ENCODE measurements around the gene ATRIP. TPM values are rescaled to one million over a fixed set of nuclear protein-coding genes. Genes with fewer than 3 reads are reported as not detected.
A peak's percentile ranks its signal among the peaks of the same experiment; 100 is the strongest.

Gene ATRIP
- polyA plus RNA-seq, 2 of the 4 experiments (the other 2 are of a cell fraction): 6.1 to 9.4 TPM

GRCh38 chr3:48402281-48402732 lies 44.2 kb upstream of the ATRIP start:
- ChIA-PET POLR2A (no interaction called here), CTCF (interaction anchor here (1.9 to 31.5 kb wide), 6 partner anchors 9 to 147 kb away, joined by 13 to 488 read pairs (median 17); partner anchors contain the start of genes ATRIP, CCDC51, PLXNB1 and TMA7)
- TF ChIP-seq REST (IDR thresholded peaks at IDR 0.05) (no peak), BHLHE40 (IDR thresholded peaks at IDR 0.05; ENCODE audit: low read depth, low read length) (peak; percentile 63; the same call in 1 of the 2 replicates), MAZ (IDR thresholded peaks at IDR 0.05; ENCODE audit: borderline replicate concordance, low read depth, low read length) (no peak), BCL3 (IDR thresholded peaks at IDR 0.05) (no peak), MAX (IDR thresholded peaks at IDR 0.05) (peak; percentile 48; the same call in 1 of the 2 replicates), POLR2A (IDR thresholded peaks at IDR 0.05; ENCODE audit: low read length) (no peak), SMC3 (IDR thresholded peaks at IDR 0.05) (no peak), CHD2 (IDR thresholded peaks at IDR 0.05; ENCODE audit: low read length, partially characterized antibody) (no peak), USF2 (IDR thresholded peaks at IDR 0.05) (peak; percentile 15; the same call in 1 of the 2 replicates), ZNF302 (CRISPR knock-in tag; IDR thresholded peaks at IDR 0.05) (no peak)
- peaks cover 10% of the 10 kb centered on the region for H3K4me1 ChIP-seq
- H3K4me3 ChIP-seq: no peak overlapping the region
- peak overlapping the region; percentile 7 to 20; a peak in 2 of 6 replicates for H3K27ac ChIP-seq
- FAIRE-seq (no peak), ATAC-seq (no peak), DNase-seq (ENCODE audit: low read depth in 1 of 2, low spot score in 1 of 2) (no peak)
- WGBS (ENCODE audit: missing lambda C conversion rate): 18% methylated on average over 7 of the region's 8 CpGs
- H3K4me2 ChIP-seq: peak overlapping the region; percentile 14; the same call in 1 of the 3 replicates
- no peaks in the 10 kb centered on the region for H3K9me3 ChIP-seq

- H3K4me3 ChIP-seq: no peak overlapping the region
- WGBS (ENCODE audit: missing lambda C conversion rate): 77% methylated on average over 3 of the region's 3 CpGs
- DNase-seq (ENCODE audit: low read depth in 1 of 2, low spot score in 1 of 2): no peak
- H3K9me3 ChIP-seq: no peaks in the 10 kb centered on the region
- no peak overlapping the region; a peak in 1 of 6 replicates for H3K27ac ChIP-seq
- no peak for TF ChIP-seq RARB (CRISPR knock-in tag; IDR thresholded peaks at IDR 0.05)
- no peak for TF ChIP-seq POLR2A (IDR thresholded peaks at IDR 0.05; ENCODE audit: low read length)
- H3K4me1 ChIP-seq: peaks cover 10% of the 10 kb centered on the region
- no peak for FAIRE-seq
- ChIA-PET CTCF (interaction anchor here (3.6 to 31.5 kb wide), 2 partner anchors 8 to 29 kb away, joined by 18 to 488 read pairs; partner anchors contain the start of gene PLXNB1), POLR2A (no interaction called here)
- H3K4me2 ChIP-seq: no peak overlapping the region
- ATAC-seq: no peak
These were observed 43.6 kb upstream of the ATRIP start for GRCh38 chr3:48402907-48403306.

GRCh38 chr3:48403533-48404439 lies 42.8 kb upstream of the ATRIP start:
- FAIRE-seq (no peak), ATAC-seq (no peak), DNase-seq (ENCODE audit: low read depth in 1 of 2, low spot score in 1 of 2) (no peak)
- WGBS (ENCODE audit: missing lambda C conversion rate): 89% methylated on average over 10 of the region's 15 CpGs
- no peak overlapping the region for H3K27ac ChIP-seq
- ChIA-PET POLR2A (no interaction called here), CTCF (interaction anchor here (0.8 to 31.5 kb wide), 3 partner anchors 20 to 125 kb away, joined by 3 to 488 read pairs (median 4); partner anchors contain the start of gene PLXNB1)
- no peak overlapping the region for H3K4me2 ChIP-seq
- no peak overlapping the region for H3K4me3 ChIP-seq
- H3K4me1 ChIP-seq: peaks cover 10% of the 10 kb centered on the region
- H3K9me3 ChIP-seq: no peaks in the 10 kb centered on the region
- no peak for TF ChIP-seq CHD2 (IDR thresholded peaks at IDR 0.05; ENCODE audit: low read length, partially characterized antibody)
- TF ChIP-seq ELK1 (IDR thresholded peaks at IDR 0.05; ENCODE audit: low read depth, low read length): no peak
- no peak for TF ChIP-seq GATA3 (IDR thresholded peaks at IDR 0.05; ENCODE audit: borderline replicate concordance)
- no peak for TF ChIP-seq CBX2 (IDR thresholded peaks at IDR 0.05; ENCODE audit: borderline replicate concordance, low read depth)
- no peak for TF ChIP-seq HOXB13 (CRISPR knock-in tag; IDR thresholded peaks at IDR 0.05; ENCODE audit: low read depth)
- no peak for TF ChIP-seq KDM1A (IDR thresholded peaks at IDR 0.05; ENCODE audit: low read depth)
- no peak for TF ChIP-seq MAZ (IDR thresholded peaks at IDR 0.05; ENCODE audit: borderline replicate concordance, low read depth, low read length)
- TF ChIP-seq FOSL2 (IDR thresholded peaks at IDR 0.05): no peak
- no peak for TF ChIP-seq FOSL2 (CRISPR knock-in tag; IDR thresholded peaks at IDR 0.05)
- no peak for TF ChIP-seq POLR2AphosphoS2 (conservative IDR thresholded peaks at IDR 0.05; ENCODE audit: low read length)
- no peak for TF ChIP-seq USF2 (IDR thresholded peaks at IDR 0.05)
- TF ChIP-seq EHMT2 (IDR thresholded peaks at IDR 0.05; ENCODE audit: low read depth): no peak
- no peak for TF ChIP-seq RAD21 (conservative IDR thresholded peaks at IDR 0.05 in 1 of 2, IDR thresholded peaks at IDR 0.05 in 1 of 2)
- TF ChIP-seq ZFP36 (IDR thresholded peaks at IDR 0.05; ENCODE audit: borderline replicate concordance, partially characterized antibody): no peak
- TF ChIP-seq MAX (IDR thresholded peaks at IDR 0.05): no peak

Measured in A549 (cell line).